CD14-positive monocyte (primary cell): ENCODE measurements around the gene OR2V1. TPM values are rescaled to one million over a fixed set of nuclear protein-coding genes. Genes with fewer than 3 reads are reported as not detected.

Experiments used
- DNase-seq, 3 donors: peaks; one replicate each; pipeline ENCODE4 v3.0.0-alpha.2; 2011 to 2022
- H2AFZ ChIP-seq: 2 replicates; pipeline ENCODE4 v1.6.0; 2012; ENCODE audit warnings: mild to moderate bottlenecking, low read depth, low read length, inconsistent platforms; ENCODE audit not compliant: insufficient read depth, poor library complexity, severe bottlenecking
- H3K27ac ChIP-seq, 2 donors: 1 replicate in 1 of 2; 2 replicates in 1 of 2; pipeline ENCODE4 v1.5.1; 2012 to 2013; ENCODE audit warnings: low read length in 2 of 2, control low read depth in 1 of 2, inconsistent platforms in 1 of 2, low read depth in 1 of 2, mild to moderate bottlenecking in 1 of 2
- H3K27me3 ChIP-seq, 2 donors: one replicate each; pipeline versions ENCODE4 v1.6.0 to v1.6.1; 2011 to 2013; ENCODE audit warnings: low read length in 2 of 2; ENCODE audit not compliant: control insufficient read depth in 2 of 2, insufficient read depth in 2 of 2
- H3K36me3 ChIP-seq, 2 donors: replicated peaks in 1 of 2; 1 replicate in 1 of 2; 2 replicates in 1 of 2; pipeline versions ENCODE4 v1.5.1 to v1.6.1; 2012 to 2013; ENCODE audit warnings: low read length in 2 of 2, control low read depth in 1 of 2, inconsistent platforms in 1 of 2, mild to moderate bottlenecking in 1 of 2; ENCODE audit not compliant: insufficient read depth in 2 of 2, control insufficient read depth in 1 of 2
- H3K4me1 ChIP-seq, 2 donors: 1 replicate in 1 of 2; 2 replicates in 1 of 2; pipeline versions ENCODE4 v1.5.1 to v1.6.1; 2012 to 2013; ENCODE audit warnings: low read length in 2 of 2, control low read depth in 1 of 2, inconsistent platforms in 1 of 2, mild to moderate bottlenecking in 1 of 2, moderate library complexity in 1 of 2; ENCODE audit not compliant: insufficient read depth in 2 of 2, control insufficient read depth in 1 of 2
- H3K4me2 ChIP-seq: replicated peaks from 2 replicates; pipeline ENCODE3; 2012; ENCODE audit warnings: low read length, moderate library complexity, mild to moderate bottlenecking; ENCODE audit not compliant: poor library complexity, severe bottlenecking; ENCODE audit errors: extremely low read depth
- H3K4me3 ChIP-seq, 3 experiments: fragments of 200-600 bp in 1 of 3; sonication (generic) in 1 of 3; replicated peaks in 1 of 3; 1 replicate in 2 of 3; 2 replicates in 1 of 3; pipeline ENCODE4 v1.5.1; 2011 to 2013; ENCODE audit warnings: low read length in 3 of 3, mild to moderate bottlenecking in 3 of 3, control low read depth in 2 of 3, low read depth in 2 of 3, inconsistent platforms in 1 of 3, moderate library complexity in 1 of 3
- H3K79me2 ChIP-seq: 2 replicates; pipeline ENCODE4 v1.6.0; 2012; ENCODE audit warnings: mild to moderate bottlenecking, control low read depth, inconsistent platforms, low read length, moderate library complexity; ENCODE audit not compliant: insufficient read depth
- H3K9ac ChIP-seq: 2 replicates; pipeline ENCODE4 v1.6.0; 2017; ENCODE audit warnings: low read length, mild to moderate bottlenecking; ENCODE audit not compliant: insufficient read depth, poor library complexity, severe bottlenecking
- H3K9me3 ChIP-seq, 2 donors: replicated peaks in 1 of 2; 1 replicate in 1 of 2; 2 replicates in 1 of 2; pipeline versions ENCODE4 v1.5.1 to v1.6.1; 2012 to 2013; ENCODE audit warnings: low read length in 2 of 2, control low read depth in 1 of 2; ENCODE audit not compliant: control insufficient read depth in 1 of 2, insufficient read depth in 1 of 2
- H4K20me1 ChIP-seq: 2 replicates; pipeline ENCODE4 v1.6.0; 2012; ENCODE audit warnings: mild to moderate bottlenecking, low read length, control low read depth, moderate library complexity; ENCODE audit not compliant: insufficient read depth
- H3K27ac Mint-ChIP-seq, 7 donors: one replicate each; pipeline ENCODE4 v1.8.0; 2020; ENCODE audit warnings: mild to moderate bottlenecking in 7 of 7, mixed read lengths in 7 of 7, moderate library complexity in 6 of 7, inconsistent platforms in 2 of 7
- H3K27me3 Mint-ChIP-seq, 3 donors: one replicate each; pipeline ENCODE4 v1.8.0; 2021 to 2022; ENCODE audit warnings: low read depth in 3 of 3, mild to moderate bottlenecking in 3 of 3, mixed read lengths in 3 of 3, moderate library complexity in 3 of 3, inconsistent platforms in 1 of 3
- H3K36me3 Mint-ChIP-seq, 2 donors: one replicate each; pipeline ENCODE4 v1.8.0; 2020; ENCODE audit warnings: mixed read lengths in 2 of 2, inconsistent platforms in 1 of 2, mild to moderate bottlenecking in 1 of 2
- H3K4me1 Mint-ChIP-seq: one replicate; pipeline ENCODE4 v1.8.0; 2020; ENCODE audit warnings: mild to moderate bottlenecking, mixed read lengths
- H3K4me3 Mint-ChIP-seq, 2 donors: one replicate each; pipeline ENCODE4 v1.8.0; 2020; ENCODE audit warnings: mild to moderate bottlenecking in 2 of 2, mixed read lengths in 2 of 2, moderate library complexity in 1 of 2
- H3K9me3 Mint-ChIP-seq, 7 donors: one replicate each; pipeline ENCODE4 v1.8.0; 2020 to 2022; ENCODE audit warnings: mixed read lengths in 7 of 7, mild to moderate bottlenecking in 6 of 7, moderate library complexity in 6 of 7, inconsistent platforms in 2 of 7
- CTCF ChIP-seq: fragments of 200-600 bp; IDR thresholded peaks from one replicate; pipeline ENCODE4 v1.8.0; 2022; ENCODE audit warnings: antibody characterized with exemption, mild to moderate bottlenecking
- intact Hi-C, 2 donors: fragments of 100-400 bp; cut with micrococcal nuclease; formaldehyde crosslinking; loops; one replicate each; pipeline versions ENCODE4 v1.15.0 to v1.15.1; 2023
- polyA plus RNA-seq, 3 donors: library from polyadenylated mRNA; depleted of rRNA in 1 of 3; unstranded in 2 of 3; stranded (reverse) in 1 of 3; fragments of 300-500 nt in 2 of 3; fragments of >200 nt in 1 of 3; fragmentation: Illumina TruSeq in 2 of 3; gene quantifications; 1 replicate in 2 of 3; 2 replicates in 1 of 3; pipeline ENCODE4 v1.2.3, GENCODE V29; 2012 to 2021

OR2V1 gene
- polyA plus RNA-seq, 3 donors = not detected

GRCh38 chr5:181076920-181077319 is 54.0 kb downstream of the OR2V1 start:
- H3K4me1 ChIP-seq = no peaks in the 10 kb centered on the region
- H3K27ac ChIP-seq = no peak overlapping the region
- Mint-ChIP-seq H3K4me3 (no peak overlapping the region), H3K27ac (no peak overlapping the region), H3K9me3 (peaks cover 2 to 29% (median 18%) of the 10 kb centered on the region in 7 donors), H3K36me3 (no peaks in the 10 kb centered on the region), H3K4me1 (no peaks in the 10 kb centered on the region), H3K27me3 (peaks cover 10 to 34% (median 20%) of the 10 kb centered on the region in 3 donors)
- H3K4me3 ChIP-seq = no peak overlapping the region
- DNase-seq = no peak
- H3K9ac ChIP-seq = no peak overlapping the region
- no peaks in the 10 kb centered on the region for H4K20me1 ChIP-seq
- H2AFZ ChIP-seq = no peak overlapping the region
- TF ChIP-seq CTCF = no peak
- peaks cover 2 to 4% of the 10 kb centered on the region in 2 donors for H3K27me3 ChIP-seq
- intact Hi-C loops = no loop called here
- no peaks in the 10 kb centered on the region for H3K36me3 ChIP-seq
- no peak overlapping the region for H3K4me2 ChIP-seq
- peaks cover 14 to 17% of the 10 kb centered on the region in 2 donors for H3K9me3 ChIP-seq
- H3K79me2 ChIP-seq = no peaks in the 10 kb centered on the region

Other genes with a start within 250 kb of the OR2V1 start
- gene BTNL8, start 232.0 kb downstream of the OR2V1 start, polyA plus RNA-seq = under 1 TPM; 0.13 to 0.50 (median 0.13) TPM
- under 1 TPM in 2 of 3 donors, not detected in 1; 0.08 to 0.20 TPM for gene BTNL3, start 142.3 kb downstream of the OR2V1 start, polyA plus RNA-seq
- gene BTNL9, start 90.9 kb downstream of the OR2V1 start, polyA plus RNA-seq = not detected
- not detected for gene OR2V2, start 16.4 kb upstream of the OR2V1 start, polyA plus RNA-seq
- 10 to 100 TPM in 2 of 3 donors, 1 to 10 TPM in 1; 9.5 to 12.8 (median 10.3) TPM for gene TRIM7, start 74.0 kb upstream of the OR2V1 start, polyA plus RNA-seq
- 10 to 100 TPM in 1 of 3 donors, under 1 TPM in 2; 0.12 to 26.4 (median 0.24) TPM for gene TRIM41, start 92.1 kb upstream of the OR2V1 start, polyA plus RNA-seq
- gene RACK1, start 112.7 kb upstream of the OR2V1 start, polyA plus RNA-seq = 1,000 to 10,000 TPM; 1,150 to 2,356 (median 1,195) TPM
- gene TRIM52, start 130.0 kb upstream of the OR2V1 start, polyA plus RNA-seq = 10 to 100 TPM in 1 of 3 donors, 1 to 10 TPM in 2; 5.7 to 26.0 (median 8.5) TPM
- not detected for gene OR4F3, start 236.1 kb upstream of the OR2V1 start, polyA plus RNA-seq